HG03135 (cell line): Measurements from ENCODE around the gene CCDC195.
A peak's percentile ranks its signal among the peaks of the same experiment; 100 is the strongest.
"Not testable (repeated sequence)": the region's sequence is repeated elsewhere in the genome, so short reads cannot be mapped to it uniquely, and the experiment has no call there.

ENCODE experiments used
- ATAC-seq: cut with Tn5 transposase; IDR thresholded peaks from one replicate; pipeline ENCODE4 v1.9.1; 2021; ENCODE audit warnings: mild to moderate bottlenecking, moderate library complexity; ENCODE audit not compliant: unreplicated experiment

The CCDC195 gene

DNA sequence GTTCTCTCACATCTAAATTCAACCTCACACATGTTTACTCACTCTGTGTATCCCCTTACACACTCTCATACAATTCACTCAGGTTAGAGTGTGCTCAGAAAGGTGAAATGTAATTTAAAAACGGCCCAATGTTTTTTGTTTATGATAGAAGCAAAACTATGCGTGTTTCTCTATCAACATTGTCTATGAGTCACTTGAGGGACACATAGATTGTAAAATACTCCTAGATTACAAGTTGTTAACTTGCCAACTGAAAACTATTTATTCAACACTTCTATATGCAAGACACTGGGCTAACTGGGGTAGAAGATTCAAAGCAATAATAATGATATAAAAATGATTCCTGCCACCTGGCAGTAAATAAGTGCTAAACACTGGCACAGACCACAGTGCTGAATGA, 24.6 kb downstream of the CCDC195 start:
- ATAC-seq = no peak

DNA sequence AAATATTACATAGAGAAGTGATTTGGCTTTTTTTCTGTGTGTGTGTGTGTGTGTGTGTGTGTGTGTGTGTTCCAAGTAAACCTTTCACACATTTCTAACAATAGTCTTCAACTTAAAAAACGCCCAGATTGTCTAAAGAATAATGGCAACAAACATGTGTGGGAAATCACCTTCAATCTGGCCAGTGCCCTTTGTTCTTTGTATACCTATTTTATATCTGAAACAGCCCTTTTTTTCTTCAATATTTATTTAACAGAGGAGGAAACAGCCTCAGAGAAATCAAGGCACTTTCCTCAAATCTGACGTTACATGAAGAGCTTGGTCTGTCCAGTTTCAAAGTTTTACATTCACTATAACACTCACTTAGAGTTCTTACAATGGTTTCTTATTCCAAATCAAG, 25.3 kb downstream of the CCDC195 start:
- no peak for ATAC-seq

DNA sequence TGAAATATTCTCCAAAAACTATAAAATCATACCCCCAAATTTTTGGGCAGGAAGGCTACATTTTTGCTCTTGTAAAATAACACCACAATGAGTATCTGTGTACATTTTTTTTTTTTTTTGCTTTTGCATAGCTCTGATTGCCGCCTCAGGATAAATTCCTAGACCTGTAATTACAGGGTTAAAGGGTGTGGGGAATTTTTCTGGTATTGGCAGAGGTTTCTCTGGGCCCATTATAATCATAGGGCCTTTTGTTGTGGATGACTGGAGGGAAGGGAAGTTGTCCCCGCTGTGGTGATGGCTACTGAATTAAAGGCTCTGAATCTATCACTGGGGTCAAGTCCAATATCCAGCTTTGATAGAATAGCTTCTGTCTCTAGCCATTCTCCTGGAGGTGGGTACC, 26.6 kb downstream of the CCDC195 start:
- ATAC-seq = no peak

DNA sequence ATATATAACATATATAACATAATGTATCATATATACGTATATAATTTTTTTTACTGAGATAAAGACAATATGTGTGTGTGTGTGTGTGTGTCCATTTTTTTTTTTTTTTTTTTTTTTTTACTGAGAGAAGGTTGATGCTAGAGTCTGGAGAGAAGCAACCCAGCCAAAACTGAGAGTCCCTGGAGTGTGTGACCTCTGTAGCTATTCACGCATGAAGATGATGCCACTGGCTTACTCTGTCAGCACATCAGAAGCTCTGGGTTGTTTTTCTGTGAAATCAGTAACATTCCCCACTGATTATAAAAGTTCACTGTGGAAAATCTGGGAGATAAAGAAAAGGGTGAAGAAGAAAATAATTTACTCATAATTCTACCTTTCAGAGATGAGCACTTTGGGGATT, 27.2 kb downstream of the CCDC195 start:
- ATAC-seq = no peak

DNA sequence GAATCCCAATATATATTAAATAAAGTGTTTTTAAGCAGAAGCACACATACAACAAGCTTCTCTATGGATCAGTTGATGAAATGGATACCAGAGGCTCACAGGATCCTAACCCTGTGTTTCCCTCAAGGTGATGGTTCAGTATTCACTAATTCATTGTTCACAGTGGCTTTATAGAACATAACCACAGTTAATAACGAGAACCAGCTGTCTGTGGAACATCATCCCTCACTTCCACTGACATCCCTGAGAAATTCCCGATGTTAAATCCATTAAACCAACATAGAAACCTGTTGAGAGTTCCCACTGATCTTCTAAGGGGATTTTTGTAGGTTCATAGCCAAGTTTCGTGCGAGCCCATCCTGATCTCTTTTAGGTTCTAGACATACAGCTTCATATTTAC, 29.0 kb downstream of the CCDC195 start:
- no peak for ATAC-seq

DNA sequence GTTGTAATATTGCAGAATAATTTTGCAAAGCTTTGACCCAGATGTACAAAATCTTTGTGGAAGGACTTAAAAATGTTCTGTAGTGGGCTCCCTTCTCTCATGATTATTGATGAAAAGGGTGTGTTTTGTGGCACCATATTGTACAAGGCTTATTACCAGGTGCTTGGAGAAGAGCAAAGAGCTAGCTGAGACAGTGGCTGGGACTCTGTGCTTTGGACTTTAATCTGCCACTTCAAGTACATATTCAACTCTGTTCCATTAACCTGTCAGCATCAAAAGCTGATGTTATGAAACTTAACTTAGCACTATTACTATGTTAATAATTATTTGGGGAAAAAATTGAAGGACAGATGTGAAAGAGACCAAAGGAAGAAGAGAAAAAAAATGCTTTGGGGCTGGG, 31.0 kb downstream of the CCDC195 start:
- no peak for ATAC-seq

DNA sequence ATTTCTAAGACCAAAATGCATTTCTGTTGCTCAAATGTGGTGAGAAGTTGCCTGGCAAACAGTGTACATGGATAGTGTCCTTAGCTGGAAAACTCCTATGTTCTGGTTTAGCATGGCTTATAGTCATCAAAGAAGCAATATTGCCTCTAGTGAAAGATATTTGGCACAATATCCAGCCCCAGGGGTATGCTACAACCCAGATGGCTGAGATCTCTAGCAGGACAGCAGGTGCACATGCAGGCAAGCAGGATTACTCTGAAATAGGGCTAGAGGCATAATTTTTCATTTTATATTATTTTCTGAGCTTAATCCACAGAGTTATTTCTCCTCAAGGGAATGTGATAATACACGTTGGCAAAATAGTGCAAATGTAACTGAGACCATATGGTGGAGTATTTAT, 34.0 kb downstream of the CCDC195 start:
- no peak for ATAC-seq

DNA sequence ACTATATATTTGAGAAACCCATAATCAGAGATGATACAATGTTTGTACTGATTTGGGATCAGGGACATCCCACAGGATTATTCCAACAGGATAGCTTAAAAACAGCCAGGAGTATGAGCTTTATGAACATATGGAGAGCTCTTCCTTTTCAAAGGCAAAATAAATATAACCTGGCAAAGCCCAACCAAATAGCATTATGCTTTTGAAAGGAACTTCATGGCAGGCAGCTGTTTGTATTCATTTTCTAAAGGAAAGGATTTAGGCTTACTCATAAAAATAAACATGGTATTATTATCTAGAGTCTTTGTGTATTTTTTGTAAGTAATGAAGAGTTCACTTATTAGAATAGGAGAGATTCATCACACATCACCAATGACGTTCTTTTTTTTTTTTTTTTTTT, 44.4 kb downstream of the CCDC195 start:
- no peak for ATAC-seq

DNA sequence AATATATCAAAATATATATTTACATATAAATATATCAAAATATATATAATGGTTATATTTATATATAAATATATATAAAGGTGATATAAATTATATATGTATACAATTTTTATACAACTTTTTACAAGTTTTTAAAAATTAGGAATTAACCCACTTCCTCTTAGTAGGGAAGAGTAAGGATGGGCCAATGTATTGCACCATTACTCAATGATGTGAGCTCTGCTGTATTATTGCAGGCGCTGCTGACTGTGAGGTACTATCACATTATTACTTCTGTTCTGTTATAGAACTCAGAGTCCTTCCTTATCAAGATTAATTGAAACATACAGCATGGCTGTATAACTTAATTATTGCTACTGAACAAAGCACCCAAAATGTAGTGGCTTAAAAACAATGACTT, 46.0 kb downstream of the CCDC195 start:
- ATAC-seq = no peak

DNA sequence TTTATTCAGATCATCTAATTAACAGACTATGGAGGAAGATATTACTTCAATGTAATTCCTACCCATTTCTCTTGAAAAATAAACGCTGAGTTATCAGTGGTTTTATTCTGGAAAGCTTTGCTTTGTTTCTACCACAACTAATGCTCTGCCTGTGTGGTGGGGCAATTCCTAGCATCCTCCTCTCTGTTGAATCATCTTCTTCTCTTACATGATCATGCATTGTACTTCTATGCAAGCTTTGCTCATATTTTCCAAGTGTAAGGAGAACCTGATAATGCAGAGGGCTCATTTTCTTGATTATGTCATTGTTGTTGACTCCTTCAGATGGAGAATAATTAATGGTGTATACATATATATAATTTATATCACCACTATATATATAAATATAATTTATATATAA, 46.7 kb downstream of the CCDC195 start:
- no peak for ATAC-seq

DNA sequence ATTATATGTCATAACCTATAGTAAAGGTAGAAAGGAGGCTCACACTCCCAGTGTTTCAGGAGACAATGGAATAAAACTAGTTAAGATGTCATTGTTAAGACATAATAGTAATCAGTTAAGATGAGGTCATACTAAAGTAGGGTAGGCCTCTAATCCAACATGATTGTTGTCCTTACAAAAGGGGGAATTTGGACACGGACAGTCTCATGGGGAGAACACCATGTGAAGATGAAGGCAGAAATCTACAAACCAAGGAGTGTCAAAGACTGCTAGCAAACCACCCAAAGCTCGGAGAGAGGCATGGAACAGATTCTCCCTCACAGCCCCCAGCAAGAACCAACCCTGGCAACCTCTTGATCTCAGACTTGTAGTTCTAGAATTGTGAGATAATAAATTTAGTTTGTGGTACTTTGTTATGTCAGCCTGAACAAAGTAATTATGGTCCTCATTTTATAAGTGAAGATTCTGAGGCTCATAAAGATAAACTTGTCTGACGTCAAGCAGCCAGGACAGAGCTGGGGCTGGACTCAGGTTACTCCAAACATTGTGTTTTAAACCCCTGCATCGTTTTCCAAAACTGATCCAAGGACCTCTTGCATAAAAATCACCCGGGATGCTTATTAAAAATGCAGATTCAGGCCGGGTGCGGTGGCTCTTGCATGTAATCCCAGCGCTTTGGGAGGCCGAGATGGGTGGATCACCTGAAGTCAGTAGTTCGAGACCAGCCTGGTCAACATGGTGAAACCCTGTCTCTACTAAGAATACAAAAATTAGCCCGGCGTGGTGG, 47.8 kb downstream of the CCDC195 start:
- no peak for ATAC-seq

DNA sequence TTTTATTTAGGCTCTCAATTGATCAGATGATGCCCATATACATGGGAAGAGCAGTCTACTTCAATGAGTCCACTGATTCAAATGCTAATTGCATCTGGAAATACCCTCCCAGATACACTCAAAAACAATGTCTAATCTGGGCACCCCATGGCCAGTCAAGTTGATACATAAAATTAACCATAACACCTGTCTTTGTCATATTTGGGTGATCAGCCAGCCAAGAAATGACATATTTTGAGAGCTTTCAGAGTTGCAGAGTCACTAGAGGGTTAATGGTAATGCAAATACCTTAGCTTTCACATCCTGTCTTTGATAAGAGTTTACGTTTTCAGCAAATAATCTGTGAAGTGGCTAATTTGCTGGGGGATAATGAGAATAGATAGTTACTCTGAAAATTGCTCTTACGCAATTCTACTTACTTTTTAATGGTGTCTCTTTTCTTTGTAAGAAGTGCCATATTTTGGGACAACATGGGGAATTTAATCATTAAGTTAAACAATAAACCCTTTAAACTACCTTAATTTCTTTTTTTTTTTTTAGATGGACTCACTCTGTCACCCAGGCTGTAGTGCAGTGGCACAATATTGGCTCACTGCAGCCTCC, 49.1 kb downstream of the CCDC195 start:
- ATAC-seq = peak; percentile 98

DNA sequence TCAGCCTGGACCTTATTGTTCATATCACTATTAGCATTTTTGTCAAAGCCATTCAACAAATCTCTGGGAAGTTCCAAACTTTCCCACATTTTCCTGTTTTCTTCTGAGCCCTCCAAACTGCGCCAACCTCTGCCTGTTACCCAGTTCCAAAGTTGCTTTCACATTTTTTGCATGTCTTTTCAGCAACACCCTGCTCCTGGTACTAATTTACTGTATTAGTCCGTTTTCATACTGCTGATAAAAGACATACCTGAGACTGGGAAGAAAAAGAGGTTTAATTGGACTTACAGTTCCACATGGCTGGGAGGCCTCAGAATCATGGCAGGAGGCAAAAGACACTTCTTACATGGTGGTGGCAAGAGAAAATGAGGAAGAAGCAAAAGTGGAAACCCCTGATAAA, 52.8 kb downstream of the CCDC195 start:
- ATAC-seq = not testable (repeated sequence)

DNA sequence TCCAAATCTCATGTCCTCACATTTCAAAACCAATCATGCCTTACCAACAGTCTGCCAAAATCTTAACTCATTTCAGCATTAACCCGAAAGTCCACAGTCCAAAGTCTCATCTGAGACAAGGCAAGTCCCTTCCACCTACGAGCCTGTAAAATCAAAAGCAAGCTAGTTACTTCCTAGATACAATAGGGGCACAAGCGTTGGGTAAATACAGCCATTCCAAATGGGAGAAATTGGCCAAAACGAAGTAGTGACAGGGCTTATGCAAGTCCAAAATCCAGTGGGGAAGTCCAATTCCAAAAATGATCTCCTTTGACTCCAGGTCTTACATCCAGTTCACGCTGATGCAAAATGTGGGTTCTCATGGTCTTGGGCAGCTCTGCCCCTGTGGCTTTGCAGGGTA, 54.5 kb downstream of the CCDC195 start:
- not testable (repeated sequence) for ATAC-seq

DNA sequence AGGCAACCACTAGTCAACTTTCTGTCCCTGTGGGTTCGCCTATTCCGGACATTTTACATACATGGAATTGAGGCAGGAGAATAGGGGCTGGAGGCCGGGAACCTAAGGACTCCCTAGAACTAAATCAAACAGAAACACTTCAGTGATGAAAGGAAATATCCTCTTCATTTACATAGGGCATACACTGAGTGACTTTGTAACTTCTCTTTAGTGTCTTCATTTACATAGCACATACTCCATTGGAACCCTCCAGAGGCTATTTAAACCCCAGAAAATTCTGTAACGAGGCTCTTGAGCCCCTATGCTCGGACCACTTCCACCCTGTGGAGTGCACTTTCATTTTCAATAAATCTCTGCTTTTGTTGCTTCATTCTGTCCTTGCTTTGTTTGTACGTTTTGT, 56.5 kb downstream of the CCDC195 start:
- ATAC-seq = no peak

DNA sequence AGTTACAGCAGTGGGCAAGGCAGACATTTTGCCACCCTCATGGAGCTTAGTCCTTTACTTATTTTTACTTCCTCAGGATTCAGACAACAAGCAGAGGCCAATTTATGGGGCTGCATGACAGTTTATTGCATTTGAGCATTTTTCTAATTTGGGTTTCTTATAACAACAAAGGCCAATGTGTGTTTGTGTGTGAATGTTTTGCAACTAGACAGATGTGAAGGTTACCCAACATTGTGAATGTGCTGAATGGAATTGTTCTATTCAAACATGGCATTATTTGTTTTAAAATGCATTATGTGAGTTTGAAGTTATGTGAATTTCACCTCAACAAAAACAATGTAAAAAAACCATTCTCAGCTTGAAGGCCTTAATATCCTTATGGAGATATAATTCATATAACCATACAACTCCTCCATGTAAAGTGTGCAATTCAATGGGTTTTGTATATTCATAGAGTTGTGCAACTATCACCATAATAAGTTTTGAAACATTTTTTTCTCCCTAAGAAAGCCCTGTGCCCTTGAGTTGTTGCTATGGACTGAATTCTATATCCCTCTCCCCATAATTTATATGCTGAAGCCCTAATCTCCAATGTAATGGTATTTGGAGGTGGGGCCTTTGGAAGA, 57.3 kb downstream of the CCDC195 start:
- ATAC-seq = no peak

DNA sequence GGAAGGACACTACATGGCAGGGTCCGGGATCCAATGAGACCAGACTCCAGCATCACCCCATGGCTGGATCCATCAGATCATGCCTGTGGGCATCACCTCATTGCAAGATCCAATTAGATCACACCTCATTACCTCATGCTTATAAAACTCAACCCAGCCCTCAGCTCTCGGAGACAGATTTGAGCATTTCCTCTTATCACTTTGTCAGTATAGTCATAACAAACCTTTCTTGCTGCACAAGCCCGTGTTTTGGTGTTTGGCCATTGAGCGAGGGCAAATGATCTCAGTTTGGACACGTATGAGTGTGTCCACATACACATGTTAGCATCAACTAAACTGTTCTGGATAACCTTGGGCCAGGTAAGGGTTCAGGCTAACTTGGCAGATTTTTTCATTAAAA, 58.8 kb downstream of the CCDC195 start:
- ATAC-seq = no peak

DNA sequence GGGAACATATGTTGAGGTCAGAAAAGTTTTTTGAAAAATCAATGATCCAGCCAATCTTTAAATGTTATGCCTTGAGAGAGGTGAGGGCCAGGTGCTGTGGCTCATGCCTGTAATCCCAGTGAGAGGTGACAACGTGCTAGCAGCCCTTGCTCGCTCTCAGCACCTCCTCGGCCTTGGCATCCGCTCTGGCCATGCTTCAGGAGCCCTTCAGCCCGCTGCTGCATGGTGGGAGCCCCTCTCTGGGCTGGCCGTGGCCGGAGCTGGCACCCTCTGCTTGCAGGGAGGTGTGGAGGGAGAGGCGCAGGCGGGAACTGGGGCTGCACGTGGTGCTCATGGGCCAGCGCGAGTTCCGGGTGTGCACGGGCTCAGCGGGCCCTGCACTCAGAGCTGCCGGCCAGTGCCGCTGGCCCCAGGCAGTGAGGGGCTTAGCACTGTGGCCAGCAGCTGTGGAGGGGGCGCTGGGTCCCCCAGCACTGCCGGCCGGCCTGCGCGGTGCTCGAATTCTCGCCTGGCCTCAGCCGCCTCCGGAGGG, 61.1 kb downstream of the CCDC195 start:
- no peak for ATAC-seq
